HepG2 (cell line): ENCODE measurements around the gene RPL31. TPM values are rescaled to one million over a fixed set of nuclear protein-coding genes. Genes with fewer than 3 reads are reported as not detected.

ENCODE experiments used
- BCL3 ChIP-seq: sonication (generic); formaldehyde crosslinking; IDR thresholded peaks from 2 replicates; pipeline ENCODE4 v1.5.1; 2020; ENCODE audit warnings: mild to moderate bottlenecking, missing genetic modification reagents, moderate library complexity
- HIVEP1 ChIP-seq: sonication (generic); formaldehyde crosslinking; IDR thresholded peaks from 2 replicates; pipeline ENCODE4 v1.4.0; 2020; ENCODE audit warnings: mild to moderate bottlenecking, missing genetic modification reagents
- PAF1 ChIP-seq: IDR thresholded peaks from 2 replicates; pipeline ENCODE4 v1.6.1; 2016; ENCODE audit warnings: missing genetic modification reagents, missing compliant biosample characterization
- ZNF124 ChIP-seq: sonication (generic); formaldehyde crosslinking; IDR thresholded peaks from 2 replicates; pipeline ENCODE4 v1.4.0; 2020; ENCODE audit warnings: missing genetic modification reagents
- ZNF142 ChIP-seq: sonication (generic); formaldehyde crosslinking; IDR thresholded peaks from 2 replicates; pipeline ENCODE4 v1.4.0; 2020; ENCODE audit warnings: missing genetic modification reagents
- ZNF276 ChIP-seq: sonication (generic); formaldehyde crosslinking; IDR thresholded peaks from 2 replicates; pipeline ENCODE4 v1.4.0; 2020; ENCODE audit warnings: mild to moderate bottlenecking, low read depth, missing genetic modification reagents
- ZNF337 ChIP-seq: sonication (generic); formaldehyde crosslinking; IDR thresholded peaks from 2 replicates; pipeline ENCODE4 v1.5.1; 2020; ENCODE audit warnings: missing genetic modification reagents, low read depth, mild to moderate bottlenecking, borderline replicate concordance
- ZNF564 ChIP-seq: sonication (generic); formaldehyde crosslinking; IDR thresholded peaks from 2 replicates; pipeline ENCODE4 v1.8.1; 2023; ENCODE audit warnings: mild to moderate bottlenecking, missing genetic modification reagents
- ZNF713 ChIP-seq: sonication (generic); formaldehyde crosslinking; IDR thresholded peaks from 2 replicates; pipeline ENCODE4 v1.4.0; 2020; ENCODE audit warnings: mild to moderate bottlenecking, missing genetic modification reagents
- polyA plus RNA-seq, 8 experiments: library from polyadenylated mRNA; depleted of rRNA in 3 of 8; stranded (reverse) in 7 of 8; unstranded in 1 of 8; fragments of >200 nt; fragmentation: Illumina TruSeq in 4 of 8; extraction: Trizol in 4 of 8; gene quantifications; 2 replicates each; pipeline versions ENCODE4 v1.2.1 to v1.2.3, GENCODE V29; 2011 to 2016; ENCODE audit warnings: low read depth in 4 of 8, missing spikeins in 1 of 8, mixed read lengths in 1 of 8; ENCODE audit not compliant: insufficient read depth in 1 of 8
- total RNA-seq, 5 experiments: library from RNA; depleted of rRNA; stranded (reverse); fragments of >200 nt; fragmentation: Illumina TruSeq; extraction: Trizol; gene quantifications; 2 replicates each; pipeline ENCODE4 v1.2.3, GENCODE V29; 2016; ENCODE audit warnings: low read depth in 1 of 5

The RPL31 gene
- total and polyA plus RNA-seq, 2 of the 13 experiments (the other 11 are each of a cell fraction or from before 2014, with no cell fraction given): 3,331 to 3,582 TPM

GRCh38 chr2:101011152-101011551 lies 9.1 kb downstream of the RPL31 start (continued):
- no peak for TF ChIP-seq ZNF142 (CRISPR knock-in tag)
- TF ChIP-seq ZNF713 (CRISPR knock-in tag): no peak
- no peak for TF ChIP-seq BCL3 (CRISPR knock-in tag)
- TF ChIP-seq HIVEP1 (CRISPR knock-in tag): no peak
- no peak for TF ChIP-seq ZNF124
- TF ChIP-seq ZNF337 (CRISPR knock-in tag): no peak
- no peak for TF ChIP-seq ZNF564 (CRISPR knock-in tag)
- no peak for TF ChIP-seq ZNF276
- peak; percentile 76; the same call in 1 of the 2 replicates for TF ChIP-seq PAF1 (CRISPR knock-in tag)
